Stimulated activated CD8-positive, alpha-beta memory T cell treated with anti-CD3 and anti-CD28 coated beads, Interleukin-15, amount 100 ng/mL, for 48 hours (primary cell): ENCODE measurements around the gene TAAR1.
"Not testable (repeated sequence)": the region's sequence is repeated elsewhere in the genome, so short reads cannot be mapped to it uniquely, and the experiment has no call there.

ENCODE experiments used
- DNase-seq, 2 donors: peaks; one replicate each; pipeline ENCODE4 v3.0.0-alpha.2; 2020; ENCODE audit warnings: low read depth in 2 of 2

Gene TAAR1, protein sequence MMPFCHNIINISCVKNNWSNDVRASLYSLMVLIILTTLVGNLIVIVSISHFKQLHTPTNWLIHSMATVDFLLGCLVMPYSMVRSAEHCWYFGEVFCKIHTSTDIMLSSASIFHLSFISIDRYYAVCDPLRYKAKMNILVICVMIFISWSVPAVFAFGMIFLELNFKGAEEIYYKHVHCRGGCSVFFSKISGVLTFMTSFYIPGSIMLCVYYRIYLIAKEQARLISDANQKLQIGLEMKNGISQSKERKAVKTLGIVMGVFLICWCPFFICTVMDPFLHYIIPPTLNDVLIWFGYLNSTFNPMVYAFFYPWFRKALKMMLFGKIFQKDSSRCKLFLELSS

DNA sequence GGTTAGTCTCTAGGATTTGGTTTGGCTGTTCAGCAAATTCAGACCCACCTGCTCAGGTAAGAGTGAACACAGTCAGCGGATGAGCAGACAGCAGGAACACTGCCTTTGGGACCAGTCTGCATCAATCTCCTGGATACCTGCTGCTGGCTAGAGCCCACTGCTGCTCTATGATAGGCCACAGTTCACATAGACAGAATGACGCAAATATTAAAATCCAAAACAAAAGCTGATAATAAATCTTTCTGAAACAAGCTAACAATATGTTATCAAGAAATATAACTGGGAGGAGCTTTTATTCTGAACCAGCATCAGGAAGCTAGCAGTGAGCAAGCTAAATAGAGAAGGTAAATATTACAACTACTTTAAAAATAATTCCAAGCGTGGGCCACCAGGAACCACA is at the start of gene TAAR1:
Gene TAAR1, minus strand, starts transcription at position 101 of the 400 bp plus-strand sequence. CDS start 13,179 bp downstream, outside the sequence.
- DNase-seq: no peak

DNA sequence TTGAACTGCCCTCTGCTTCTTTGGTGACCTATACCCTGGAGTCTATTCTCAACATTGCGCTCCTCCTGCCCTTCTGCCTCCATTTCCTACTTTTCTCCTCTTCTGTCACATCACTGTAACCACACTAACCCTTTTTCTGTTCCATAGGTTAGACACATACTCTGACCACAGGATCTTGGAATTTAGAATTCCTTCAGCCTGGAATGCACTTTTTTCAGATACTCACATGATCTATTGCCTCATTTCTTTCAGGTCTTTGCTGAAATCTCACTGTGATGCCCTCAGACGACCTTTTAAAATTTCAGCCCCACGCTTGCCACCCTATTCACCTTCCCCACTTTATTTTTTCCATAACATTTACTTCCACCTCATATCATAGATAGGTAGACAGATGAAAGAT is 49.8 kb upstream of the TAAR1 start:
- DNase-seq: no peak

DNA sequence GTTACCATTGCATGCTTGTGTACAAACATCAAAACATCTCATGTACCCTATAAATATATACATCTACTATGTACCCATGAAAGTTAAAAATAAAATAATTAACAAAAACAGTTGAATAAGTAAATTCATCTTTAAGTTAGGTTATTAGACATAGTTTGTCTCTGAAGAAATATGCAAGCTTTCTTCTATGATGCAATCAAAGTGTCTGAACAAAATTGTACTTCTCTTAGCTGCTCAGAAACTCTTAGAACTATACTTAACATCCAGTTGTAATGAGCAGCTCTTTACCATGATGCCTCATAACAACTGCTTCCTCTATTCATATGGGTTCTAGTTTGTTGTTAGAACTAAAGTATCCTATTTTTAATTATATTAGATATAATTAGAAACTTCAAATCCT is 49.0 kb upstream of the TAAR1 start:
- no peak for DNase-seq

DNA sequence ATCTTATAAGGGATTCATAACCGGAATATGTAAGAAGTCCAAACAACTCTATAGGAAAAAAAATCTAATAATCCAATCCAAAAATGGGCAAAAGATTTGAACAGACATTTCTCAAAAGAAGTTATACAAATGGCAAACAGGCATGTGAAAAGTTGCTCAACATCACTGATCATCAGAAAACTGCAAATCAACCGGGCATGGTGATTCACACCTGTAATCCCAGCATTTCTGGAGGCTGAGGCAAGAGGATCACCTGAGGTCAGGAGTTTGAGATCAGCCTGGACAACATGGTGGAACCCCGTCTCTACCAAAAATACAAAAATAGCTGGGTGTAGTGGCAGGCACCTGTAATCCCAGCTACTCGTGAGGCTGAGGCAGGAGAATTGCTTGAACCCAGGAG is 47.8 kb upstream of the TAAR1 start:
- DNase-seq: not testable (repeated sequence)

DNA sequence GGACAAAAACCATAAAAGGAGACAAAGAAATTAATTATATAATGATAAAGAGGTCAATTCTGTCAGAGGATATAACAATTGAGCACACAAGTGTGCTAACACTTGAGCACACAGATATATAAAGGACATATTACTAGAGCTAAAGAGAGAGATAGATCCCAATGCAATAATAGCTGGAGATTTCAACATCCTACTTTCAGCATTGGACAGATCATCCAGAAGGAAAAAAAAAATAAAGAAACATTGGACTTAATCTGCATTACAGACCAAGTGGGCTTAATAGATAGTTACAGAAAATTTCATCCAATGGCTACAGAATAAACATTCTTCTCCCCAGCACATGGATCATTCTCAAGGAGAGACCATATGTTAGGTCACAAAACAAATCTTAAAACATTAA is 45.0 kb upstream of the TAAR1 start:
- DNase-seq: no peak

DNA sequence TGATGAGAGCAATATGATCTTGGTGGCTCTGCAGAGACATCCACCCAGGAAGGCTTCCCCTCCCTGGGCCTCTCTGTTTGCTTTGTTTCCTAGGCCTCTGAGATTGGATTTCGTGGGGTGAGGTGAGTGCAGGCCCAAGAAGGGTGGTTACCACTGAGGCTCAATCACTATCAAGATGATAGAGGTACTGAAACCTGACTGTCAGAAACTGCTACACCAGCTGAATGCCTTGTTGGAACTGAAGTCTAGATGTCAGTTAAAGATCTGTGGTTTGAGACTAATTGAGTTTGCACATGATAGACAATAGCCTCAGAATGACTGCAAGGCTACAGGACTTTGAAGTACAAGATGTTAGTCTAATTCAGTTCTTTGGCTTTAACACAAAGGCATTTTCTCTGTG is 39.6 kb upstream of the TAAR1 start:
- no peak for DNase-seq

DNA sequence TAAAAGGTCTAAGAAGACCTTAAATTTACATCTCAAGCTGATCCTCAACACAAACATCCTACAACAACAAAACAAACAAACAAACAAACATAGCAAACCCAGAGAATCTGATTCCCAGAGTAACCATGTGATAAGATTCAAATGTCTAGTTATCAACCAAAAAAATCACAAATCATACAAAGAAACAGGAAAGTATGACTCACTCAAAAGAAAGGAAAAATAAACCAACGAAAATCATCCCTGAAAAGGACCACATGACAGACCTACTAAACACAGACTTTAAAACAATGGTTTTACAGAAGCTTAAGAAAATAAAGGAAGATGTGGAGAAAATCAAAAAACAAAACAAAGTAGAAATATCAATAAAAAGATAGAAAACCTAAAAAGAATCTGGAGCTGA is 36.8 kb upstream of the TAAR1 start:
- no peak for DNase-seq

DNA sequence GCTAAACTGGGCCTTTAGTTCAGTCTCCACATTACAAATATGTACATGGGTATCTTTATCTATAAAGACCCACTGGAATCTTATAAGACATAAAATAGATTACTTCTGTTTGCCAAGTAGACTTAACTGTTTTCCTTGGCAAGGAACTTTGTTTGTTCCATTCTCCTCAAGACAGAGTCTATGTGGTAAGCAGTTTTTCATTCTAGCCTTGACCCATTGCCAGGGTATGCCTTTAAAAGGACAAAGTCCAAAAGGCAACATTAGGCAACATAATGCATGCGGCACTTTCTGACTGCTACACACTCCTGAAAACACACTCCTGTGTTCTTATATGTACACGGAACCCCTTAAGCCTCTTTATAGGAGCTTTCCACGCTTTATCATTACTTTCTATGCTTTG is 34.5 kb upstream of the TAAR1 start:
- DNase-seq: no peak

DNA sequence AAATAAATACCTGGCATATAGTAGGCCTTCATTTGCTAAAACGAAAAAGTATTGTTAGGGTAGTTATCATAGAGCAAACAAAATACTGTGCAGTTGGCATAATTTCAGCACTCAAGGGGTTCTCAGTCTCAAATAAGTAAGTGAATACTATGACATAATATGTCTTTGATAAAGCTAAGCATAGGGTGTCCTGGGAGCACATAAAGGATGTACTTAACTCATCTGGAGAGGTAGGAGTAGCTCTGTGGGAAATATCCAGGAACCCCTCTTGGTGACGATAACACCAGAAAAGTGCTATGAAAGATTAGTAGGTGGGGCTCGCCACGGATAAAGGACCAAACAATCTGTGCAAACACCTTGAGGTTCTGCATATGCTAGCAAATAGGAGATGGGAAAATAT is 31.7 kb upstream of the TAAR1 start:
- no peak for DNase-seq

DNA sequence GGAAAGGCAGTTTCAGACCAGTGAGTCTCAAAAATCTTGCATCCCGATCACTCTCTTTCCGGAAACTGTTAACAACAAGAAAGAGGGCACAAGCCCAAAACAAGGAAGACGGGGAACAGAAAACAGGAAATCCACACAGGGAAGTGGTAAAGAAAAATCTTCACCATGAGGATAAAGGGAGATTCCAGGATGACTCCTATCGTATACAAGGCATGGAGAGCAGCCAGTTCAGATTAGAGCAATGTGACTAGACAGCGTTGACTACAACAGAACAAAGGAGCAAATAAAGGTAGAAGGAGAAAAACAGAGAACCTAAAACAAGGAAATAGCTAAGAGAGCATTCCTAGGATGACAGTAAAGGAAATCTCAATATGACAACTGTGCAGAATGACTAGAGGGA is 28.3 kb upstream of the TAAR1 start:
- DNase-seq: no peak

DNA sequence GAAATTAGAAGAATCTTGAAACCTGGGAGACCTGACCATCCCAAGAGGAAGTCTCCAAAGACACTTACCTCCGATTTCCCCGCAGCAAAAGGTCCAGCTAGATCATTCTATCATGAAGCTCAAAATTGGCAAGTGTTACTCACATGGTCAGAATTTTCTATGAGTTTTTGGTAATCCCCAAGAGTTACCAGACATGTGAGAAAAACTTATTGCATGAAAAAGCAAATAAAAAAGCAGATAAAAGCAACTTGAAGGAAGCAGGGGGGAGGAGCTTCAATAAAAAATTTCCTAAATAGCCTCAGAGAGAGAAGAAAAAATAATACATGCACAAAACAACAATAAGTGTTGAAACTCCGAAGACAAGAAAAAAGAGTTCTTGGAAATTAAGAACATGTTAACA is 27.5 kb upstream of the TAAR1 start:
- no peak for DNase-seq

DNA sequence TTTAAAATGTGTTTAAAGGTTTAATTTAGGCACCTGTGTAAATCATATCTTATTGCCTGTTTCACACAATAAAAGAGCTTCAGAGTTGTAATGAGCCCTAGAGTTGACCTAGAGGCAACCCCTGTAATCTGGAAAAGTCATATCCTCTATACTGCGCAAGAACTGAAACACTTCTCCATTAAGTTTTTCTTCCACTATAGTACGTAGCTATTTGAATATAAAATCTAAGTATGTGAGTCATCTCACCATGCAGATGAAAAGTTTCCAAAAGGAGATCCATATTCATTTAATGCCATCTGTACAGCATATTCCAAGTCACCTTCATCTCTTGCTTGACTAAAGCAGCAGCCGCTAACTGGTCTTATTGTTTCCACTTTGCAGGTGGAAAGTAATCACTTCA is 26.0 kb upstream of the TAAR1 start:
- DNase-seq: no peak

DNA sequence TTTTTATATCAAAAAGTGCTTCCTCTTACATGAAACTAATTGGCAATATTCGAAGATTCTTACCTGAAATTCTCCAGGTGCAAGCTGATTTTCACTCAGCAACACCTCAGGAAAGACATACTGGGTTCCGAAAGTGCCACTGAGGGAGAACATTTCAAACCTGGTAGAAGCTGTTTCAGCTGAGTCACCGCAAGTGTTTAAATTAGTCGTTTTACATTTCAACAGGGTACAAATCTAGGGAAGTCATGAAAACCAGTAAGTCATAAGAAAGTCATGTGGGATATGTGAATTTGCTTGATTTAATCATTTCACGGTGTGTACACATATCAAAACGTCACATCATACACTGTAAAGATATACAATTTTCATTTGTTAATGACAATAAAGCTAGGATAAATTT is 25.3 kb upstream of the TAAR1 start:
- no peak for DNase-seq

DNA sequence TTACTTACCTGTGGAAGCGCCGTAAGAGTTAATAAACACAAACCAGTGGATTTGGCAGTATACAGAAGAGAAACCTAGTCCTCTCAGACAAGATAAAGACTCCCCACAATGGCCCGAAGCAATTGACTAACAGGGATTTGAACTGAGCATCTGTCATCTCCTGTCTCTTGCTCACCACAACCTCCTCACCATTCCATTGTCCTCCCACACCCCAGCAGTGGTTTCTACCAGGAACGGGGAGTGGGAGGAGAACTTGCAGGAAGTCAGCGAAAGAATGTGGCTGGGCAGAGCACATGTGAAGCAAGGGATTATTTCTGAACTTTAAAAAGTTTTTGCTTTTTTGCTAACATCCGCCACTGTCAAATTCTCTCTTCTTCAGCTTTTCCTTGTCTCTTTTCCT is 24.6 kb upstream of the TAAR1 start:
- DNase-seq: no peak

DNA sequence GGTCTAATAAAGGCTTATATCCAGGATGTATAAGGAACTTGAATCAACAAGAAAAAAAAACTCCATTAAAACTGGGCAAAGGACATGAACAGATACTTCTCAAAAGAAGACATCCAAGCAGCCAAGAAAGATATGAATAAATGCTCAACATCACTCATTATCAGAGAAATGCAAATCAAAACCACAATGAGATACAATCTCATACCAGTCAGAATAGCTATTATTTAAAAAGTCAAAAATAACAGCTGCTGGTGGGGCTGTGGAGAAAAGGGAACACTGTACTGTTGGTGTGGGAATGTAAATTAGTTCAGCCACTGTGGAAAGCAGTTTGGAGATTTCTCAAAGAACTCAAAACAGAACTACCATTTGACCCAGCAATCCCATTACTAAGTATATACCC is 20.1 kb upstream of the TAAR1 start:
- not testable (repeated sequence) for DNase-seq

DNA sequence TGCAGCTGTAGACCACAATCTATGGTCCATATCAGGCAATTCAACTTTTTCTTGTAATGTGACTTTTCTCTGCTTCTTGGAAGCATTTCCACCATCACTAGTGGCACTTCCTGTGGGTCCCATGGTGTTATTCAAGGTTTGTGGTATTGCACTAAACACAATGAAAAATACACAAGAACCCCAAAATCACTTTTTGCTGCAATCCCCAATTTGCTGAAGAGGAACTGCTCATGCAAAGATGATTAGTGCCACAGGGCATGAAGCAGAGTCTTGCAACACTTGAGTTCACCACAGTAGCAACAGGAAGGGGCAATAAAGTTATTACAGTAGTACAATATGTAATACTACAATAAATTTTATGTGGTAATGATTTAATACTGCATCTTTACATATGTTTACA is 16.8 kb upstream of the TAAR1 start:
- DNase-seq: no peak

DNA sequence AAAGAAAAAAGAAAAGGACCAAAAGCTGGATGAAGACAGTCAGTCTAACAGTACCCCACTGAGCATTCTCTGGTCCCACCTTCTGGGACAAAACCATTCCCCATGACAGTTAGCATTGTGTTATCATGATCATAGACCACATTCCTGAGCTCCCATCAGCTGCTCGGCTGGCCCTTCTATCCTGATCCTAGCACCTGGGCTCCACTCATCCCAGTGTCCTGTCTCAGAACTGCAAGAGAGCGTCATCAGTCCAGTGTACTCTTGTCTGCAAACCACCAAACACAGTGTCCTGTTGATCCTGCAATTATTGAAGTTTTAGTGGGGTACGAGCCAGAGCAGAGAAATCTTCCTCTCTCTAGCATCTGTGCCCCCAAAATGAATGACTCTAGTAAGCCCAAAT is 16.0 kb upstream of the TAAR1 start:
- no peak for DNase-seq

DNA sequence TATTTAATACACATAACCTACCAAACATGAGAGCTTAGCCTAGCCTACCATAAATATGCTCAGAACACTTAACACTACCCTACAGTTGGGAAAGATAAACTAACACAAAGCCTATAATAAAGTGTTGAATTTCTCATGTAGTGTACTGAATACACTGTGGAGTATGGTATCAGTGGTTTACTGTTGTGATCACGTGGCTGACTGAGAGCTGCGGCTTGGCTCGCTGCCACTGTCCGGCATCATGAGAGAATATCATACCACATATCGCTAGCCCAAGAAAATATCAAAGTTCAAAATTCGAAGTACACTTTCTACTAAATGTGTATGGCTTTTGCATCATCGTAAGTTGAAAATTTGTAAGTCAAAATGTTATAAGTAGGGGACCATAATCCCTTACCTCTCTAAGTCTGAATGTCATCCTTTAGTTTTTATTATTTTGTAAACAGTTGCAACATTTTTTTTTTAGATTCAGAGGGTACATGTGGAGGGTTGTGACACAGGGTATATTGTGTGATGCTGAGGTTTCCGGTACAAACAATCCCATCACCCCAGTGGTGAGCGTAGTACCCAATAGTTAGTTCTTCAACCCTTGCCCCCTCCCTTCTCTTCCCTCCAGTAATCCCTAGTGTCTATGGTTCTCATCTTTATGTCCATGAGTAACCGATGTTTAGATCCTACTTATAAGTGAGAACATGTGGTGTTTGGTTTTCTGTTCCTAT is 14.6 kb upstream of the TAAR1 start:
- DNase-seq: no peak

DNA sequence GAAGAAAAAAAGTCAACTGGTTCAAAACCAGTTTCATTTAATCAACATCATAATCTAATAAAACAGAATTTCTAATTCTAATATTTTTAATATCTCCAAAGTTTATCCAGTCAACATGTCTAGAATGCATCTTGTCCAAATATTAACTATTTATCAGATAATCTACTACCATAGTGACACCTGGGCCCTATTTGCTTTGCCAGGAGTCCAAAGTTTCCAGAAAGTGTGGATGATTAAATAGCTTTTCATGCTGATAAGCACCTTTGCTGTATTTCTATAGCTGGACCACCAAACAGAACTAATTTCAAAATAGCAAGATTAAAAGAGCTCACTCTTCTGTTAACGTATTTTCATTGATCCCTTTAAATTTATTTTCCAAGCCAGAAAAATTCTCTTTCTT is 12.3 kb upstream of the TAAR1 start:
- DNase-seq: no peak

DNA sequence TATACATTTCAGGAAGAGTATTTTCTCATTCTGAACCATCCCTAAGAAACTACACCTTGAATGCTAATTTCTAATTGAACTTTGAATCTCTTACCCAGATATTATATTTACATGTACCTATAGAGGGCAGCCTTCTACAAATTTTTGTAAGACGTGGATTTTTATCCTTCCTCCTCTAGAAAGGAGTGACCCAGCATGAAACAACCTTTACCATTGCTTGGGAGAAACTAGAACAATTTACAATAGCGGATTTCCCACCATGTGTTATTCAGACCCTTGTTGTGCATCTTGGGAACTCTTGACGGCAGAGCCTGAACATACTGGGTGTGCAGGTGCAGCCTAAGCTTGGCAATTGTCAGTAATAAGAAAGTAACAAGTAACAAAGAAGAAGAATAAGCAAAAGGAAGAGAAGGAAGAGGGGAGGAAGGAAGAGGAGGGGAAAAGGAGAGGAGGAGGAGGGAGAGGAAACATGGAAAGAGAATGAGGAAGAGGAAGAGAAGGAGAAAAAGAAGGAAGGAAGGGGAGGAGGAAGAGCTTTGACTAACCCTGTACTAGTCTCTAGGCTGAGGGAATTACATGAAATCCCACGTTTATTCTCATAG is 10.8 kb upstream of the TAAR1 start:
- DNase-seq: no peak

DNA sequence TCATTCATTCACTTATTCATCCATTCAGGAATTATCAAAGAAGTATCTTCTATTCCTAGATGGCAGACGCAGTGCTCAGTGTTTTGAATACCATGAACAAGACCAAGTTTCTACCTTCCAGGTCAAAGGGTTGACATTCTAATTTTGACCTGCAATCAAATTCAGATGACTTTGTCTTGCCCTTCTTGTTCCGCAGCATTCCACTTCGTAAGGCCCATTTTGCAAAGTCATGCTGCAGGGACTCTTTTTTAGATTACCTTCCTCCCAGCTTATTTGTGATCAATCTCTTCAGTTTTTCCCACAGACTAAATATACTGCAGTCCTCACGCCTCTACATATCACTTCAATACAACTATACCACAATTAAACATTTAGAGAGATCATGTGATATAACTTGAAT is 7.1 kb upstream of the TAAR1 start:
- DNase-seq: no peak

DNA sequence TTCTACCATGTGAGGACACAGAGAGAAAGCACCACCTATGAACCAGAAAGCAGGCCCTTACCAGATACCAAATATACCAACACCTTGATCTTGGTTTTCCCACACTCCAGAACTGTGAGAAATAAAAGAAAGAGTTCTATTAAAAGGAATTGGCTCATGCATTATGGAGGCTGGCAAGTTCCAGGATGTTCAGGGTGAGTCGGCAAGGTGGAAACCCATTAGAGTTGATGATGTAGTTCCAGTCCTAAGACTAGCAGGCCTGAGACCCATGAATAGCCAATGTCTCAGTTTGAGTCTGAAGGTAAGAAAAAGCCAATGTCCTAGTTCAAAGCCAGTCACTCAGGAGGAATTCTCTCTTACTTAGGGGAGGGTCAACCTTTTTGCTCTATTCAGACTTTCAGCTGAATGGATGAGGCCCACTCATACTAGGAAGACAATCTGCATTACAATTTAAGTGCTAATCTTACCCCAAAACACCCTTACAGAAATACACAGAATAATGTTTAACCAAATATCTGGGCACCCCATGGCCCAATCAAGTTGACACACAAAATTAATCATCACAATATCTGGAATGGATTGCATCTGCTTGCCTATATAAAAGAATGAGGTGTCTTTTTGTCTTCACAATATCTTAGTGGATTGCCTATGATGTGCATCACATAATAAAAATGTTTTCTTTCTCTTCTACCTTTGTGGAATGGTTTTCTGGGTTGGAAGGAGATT is 5.5 kb upstream of the TAAR1 start:
- no peak for DNase-seq

DNA sequence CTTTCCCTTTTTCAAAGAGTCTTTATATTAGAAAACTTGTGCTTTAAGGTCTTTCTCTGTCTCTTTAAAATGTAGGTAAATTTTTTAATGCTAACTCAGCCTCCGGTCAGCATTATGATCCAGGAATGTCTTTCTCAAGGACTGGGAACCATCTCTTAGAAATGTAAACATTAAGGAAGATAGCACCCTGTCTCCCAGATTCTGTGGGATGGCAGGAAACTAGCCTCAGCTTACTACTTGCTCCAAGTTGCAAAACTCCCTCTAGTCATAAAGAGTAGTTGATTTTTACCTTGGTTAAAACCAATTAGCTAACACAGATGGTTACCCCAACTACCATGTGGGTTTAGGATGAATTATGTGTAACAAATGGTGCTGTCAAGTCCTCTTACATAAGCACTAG is 4.7 kb upstream of the TAAR1 start:
- no peak for DNase-seq
